NCI-H1930 (cell line): Measurements from ENCODE around the gene NKX6-2.
"Not testable (repeated sequence)": the region's sequence is repeated elsewhere in the genome, so short reads cannot be mapped to it uniquely, and the experiment has no call there.

Experiments
- DNase-seq, 2 experiments: peaks; one replicate each; lab custom pipeline; 2025; lab: John Stamatoyannopoulos, UW

NKX6-2 gene

GRCh38 chr10:132780356-132780755, 5.6 kb downstream of the NKX6-2 start:
- DNase-seq, result no peak

DNA sequence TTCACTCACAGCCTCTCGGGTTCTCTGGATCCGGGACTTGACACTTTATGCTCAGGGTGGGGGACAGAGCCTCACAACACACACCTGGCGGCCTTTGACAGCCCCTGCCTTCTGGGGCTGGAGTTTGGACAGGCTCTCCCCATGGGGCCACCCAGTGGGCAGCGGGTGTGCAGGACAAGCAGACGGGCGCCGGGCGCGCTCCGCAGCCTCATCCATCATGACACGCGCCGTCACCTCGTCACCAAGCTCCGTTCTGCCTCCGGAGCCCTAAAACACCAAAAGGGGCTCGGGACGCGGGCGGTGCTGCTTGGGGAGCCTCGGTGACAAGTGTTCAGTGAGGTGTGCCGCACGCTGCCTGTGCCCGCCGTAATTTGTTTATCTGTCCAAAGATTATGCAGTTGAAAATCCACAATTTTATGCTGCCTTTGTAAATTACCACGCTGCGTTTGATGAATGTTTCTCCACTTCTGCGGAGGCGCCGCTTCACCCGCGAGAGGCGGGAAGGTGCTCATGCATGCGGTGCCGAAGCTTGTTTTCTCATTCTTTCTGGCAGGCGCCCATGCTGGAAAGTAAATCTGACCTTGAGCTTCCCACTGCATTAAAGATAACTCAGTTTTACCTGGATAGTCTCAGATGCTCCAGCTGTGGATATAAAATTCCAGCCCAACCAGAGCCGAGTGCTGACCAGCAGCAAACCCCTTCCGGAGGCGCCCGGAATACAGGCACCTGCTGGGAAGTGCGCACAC, 6.2 kb downstream of the NKX6-2 start:
- no peak for DNase-seq

- no peak for DNase-seq
These were observed 8.5 kb downstream of the NKX6-2 start for GRCh38 chr10:132777441-132777840.

DNA sequence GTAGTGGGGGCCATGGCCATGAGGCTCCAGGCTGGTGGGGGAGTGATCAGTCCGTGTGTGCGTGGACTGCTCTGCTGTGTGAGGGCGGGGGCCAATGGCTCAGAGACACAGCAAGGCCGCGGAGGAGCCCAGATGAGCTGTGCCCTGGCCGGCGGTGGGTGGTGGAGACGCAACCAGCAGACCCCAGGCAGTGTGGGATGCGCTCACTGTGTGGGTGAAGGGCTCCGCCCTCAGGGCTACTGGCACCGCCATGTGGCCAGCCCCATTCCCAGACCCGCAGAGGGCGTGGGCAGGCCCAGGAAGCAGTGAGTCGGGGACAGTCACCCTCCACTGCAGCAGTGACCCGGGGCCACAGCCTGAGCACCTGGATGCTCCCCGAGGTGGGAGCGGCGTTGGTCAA, 9.1 kb downstream of the NKX6-2 start:
- no peak for DNase-seq

DNA sequence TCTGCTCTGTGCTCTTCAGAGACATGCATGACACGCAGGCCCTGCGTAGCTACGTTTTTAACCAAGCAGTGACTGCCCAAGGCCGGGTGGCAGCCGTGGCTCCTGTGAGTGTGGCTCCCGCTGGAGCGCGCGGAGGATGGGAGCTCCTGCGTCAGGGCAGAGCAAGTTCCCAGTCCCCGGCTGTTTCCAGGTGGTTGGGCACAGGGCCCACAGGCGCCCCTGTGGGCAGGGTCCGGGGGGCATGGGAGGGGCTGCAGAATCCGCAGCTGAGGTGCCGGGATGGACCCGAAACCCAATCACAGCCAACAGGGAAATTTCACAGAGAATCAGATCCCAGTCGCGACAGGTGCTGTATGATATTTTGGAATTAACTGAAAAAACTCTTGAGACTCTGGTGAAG, 9.8 kb downstream of the NKX6-2 start:
- DNase-seq, result no peak

- no peak for DNase-seq
These were observed 10.8 kb downstream of the NKX6-2 start for GRCh38 chr10:132774902-132775863.

- no peak for DNase-seq
These were observed 11.6 kb downstream of the NKX6-2 start for GRCh38 chr10:132774181-132774901.

- not testable (repeated sequence) for DNase-seq
These were observed 13.1 kb downstream of the NKX6-2 start for GRCh38 chr10:132772816-132773215.

DNA sequence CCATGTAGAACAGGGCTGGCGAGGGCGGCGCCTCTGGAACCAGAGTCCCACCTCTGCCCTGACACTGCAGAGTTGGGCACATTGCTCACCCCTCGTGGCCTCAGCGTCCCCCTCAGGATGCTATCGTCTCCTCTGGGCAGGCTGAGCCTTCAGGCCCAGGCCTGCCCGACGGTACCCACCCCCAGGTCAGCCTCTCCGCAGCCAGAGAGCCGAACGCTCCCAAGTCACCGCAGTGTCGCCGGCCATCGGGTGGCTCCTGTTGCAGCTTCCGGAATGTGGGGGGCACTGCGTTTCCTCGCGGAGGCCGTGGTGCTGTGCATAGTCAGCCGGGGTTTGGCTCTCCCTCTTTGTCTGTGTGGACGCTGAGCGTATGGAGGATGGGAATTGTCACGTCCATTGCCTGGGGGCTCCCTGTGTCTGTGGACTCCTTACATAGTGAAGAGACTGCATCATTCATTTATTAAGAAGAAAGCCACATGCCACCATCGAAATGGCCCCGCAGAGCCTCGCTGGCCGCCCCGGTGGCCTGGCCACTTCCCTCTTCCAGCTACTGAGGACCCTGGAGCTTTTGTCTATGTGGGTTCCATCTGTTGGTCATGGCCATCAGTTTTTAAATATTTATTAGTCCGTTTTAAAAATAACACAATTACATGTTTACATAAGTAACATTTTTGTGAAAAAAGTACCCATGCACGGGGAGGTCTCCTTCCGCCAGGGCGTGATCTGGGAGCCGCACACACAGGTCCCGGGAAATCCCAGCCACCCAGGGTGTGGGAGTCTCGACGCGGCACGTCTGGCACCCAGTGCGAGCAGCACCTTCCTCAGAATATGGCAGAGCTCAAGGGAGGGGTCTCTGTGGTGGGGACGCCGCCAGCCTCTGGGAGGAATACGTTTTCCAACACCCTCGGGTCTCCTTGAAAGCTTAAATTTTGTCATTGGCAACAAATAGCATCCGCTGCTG, 15.6 kb downstream of the NKX6-2 start:
- DNase-seq, result no peak

- no peak for DNase-seq
These were observed 17.4 kb downstream of the NKX6-2 start for GRCh38 chr10:132768346-132769248.

DNA sequence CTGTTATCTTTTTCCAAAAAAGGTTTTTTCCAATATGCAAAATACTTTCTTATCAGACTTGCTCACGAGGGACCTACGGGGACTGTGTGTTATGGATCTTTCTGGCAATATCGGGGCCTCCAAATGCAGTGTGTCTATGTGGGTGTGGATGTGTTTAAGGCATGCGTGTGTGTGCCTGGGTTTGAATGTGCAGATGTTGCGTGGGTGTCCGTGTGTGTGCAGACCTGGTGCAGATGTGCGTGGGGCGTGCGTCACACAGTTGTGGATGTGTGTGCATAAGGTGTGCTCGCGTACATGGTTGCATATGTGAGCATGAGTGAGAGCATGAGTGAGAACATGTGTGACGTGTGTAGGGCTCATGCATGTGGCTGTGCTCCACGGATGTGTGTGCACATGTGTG, 19.7 kb downstream of the NKX6-2 start:
- no peak for DNase-seq

DNA sequence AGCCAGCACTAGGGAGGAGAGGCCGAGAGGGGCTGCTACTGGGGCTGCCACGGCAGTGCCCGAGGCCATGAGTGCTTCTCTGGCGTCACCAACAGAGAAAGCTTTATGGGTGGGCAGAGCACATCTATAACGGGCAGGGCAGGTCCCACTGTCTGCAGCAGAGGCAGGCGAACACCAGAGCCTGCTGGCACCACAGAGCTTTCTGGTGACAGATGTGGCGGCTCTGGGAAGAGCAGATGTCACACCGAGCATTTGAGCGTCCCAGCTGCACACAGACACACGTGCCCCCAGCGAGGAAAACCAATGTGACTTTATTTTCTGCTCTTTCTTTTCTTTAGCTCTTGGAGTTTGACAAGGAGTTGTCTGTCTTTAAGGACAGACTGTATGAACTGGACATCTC, 20.5 kb downstream of the NKX6-2 start:
- no peak for DNase-seq

DNA sequence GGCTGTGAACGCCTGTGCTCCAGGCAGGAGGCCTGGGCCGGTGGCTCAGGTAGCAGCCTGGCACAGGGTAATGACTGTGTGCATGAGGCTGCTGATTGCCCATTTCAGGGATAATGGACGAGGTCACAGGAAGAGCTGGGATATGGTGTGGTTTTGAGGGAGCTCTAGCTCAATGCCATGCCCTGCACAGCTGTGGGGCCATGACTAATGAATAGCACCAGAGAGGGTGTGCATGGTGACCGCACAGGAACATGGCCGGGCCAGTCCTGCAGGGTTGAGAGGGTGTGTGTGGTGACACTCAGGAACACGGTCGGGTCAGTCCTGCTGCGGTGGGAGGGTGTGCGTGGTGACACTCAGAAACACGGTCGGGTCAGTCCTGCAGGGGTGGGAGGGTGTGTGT, 21.8 kb downstream of the NKX6-2 start:
- DNase-seq, result no peak

DNA sequence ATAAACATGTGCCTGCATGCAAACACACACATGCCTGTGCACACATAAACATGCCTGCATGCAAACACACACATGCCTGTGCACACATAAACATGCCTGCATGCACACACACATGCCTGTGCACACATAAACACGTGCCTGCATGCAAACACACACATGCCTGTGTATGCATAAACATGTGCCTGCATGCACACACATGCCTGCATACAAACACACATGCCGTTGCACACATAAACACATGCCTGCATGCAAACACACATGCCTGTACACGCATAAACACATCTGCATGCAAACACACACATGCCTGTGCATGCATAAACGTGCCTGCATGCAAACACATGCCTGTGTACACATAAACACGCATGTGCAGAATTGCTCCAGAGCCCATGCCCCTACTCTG, 22.4 kb downstream of the NKX6-2 start:
- DNase-seq, result no peak

GRCh38 chr10:132762267-132762666, 23.7 kb downstream of the NKX6-2 start:
- DNase-seq, result no peak

DNA sequence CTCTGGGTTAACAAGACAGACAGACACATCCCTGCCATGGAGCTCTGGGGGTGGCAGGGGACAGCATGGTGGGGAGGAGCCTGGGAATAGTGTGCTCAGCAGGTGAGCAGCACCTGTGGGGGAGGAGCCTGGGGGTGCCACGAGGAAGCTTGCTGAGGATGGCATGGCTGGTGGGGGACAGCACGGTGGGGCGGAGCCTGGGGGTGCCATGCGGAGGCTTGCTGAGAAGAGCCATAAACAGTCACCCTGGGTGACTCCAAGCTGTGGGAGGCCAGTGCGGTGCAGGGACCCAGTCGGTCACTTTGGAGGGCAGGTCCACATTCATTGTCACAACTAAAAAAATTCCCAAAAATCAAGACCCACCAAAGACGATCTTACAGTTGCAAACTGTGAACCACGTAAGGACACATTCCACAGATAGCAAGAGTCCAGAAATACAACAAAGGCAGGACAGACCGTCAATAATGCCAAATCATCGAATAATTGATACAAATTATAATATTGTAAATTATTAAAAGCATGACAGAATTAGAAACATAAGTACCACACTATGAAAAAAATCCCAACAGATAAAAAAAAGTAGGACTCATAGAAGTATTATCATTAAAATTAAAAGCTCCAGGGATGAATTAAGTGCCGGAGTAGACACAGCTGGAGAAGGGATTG, 24.4 kb downstream of the NKX6-2 start:
- DNase-seq, result no peak

GRCh38 chr10:132758865-132759264, 27.1 kb downstream of the NKX6-2 start:
- DNase-seq, result no peak

DNA sequence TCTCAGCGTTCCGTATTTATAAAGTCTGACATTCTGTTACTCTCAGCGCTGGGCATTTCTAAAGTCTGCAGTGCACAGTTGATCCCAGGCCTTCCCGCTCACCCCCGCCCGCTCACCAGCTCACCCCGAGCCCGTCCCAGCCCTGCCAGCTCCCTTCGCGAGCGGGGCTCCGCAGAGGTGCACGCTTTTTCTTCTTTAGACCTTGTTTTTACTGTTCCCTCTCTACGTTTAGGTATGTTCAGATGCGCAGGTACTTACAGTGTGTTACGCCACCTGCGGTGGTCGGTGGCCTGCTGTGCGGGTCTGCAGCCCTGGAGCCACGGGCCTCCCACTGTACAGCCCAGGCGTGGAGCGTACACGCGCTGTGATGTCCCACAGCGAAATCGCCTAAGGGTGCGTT, 28.8 kb downstream of the NKX6-2 start:
- no peak for DNase-seq

DNA sequence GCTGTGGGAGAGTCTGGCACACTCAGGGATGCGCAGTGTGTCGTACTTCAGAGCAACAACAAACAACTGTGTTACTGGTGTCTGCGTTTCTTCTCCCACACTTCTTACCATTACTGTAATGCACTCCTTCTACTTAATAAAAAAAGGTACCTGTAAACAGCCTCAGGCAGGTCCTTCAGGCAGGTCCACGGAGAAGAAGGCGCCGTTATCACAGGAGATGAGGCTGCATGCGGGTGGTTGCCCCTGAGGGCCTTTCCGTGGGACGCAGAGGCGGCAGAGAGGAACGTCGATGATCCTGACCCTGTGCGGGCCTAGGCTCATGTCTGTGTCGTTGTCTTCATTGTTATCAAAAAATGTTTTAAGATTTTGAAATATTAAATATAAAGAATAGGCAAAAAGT, 29.4 kb downstream of the NKX6-2 start:
- no peak for DNase-seq
